ENCODE data around the gene FABP7. TPM values are rescaled to one million over a fixed set of nuclear protein-coding genes. Genes with fewer than 3 reads are reported as not detected.
A peak's percentile ranks its signal among the peaks of the same experiment; 100 is the strongest.

The FABP7 gene
- total RNA-seq, 1 donor from 2014 or later, result 7.6 TPM

GRCh38 chr6:122790028-122790422 lies 10.5 kb downstream of the FABP7 start:
- Mint-ChIP-seq H3K36me3 (no peaks in the 10 kb centered on the region), H3K27me3 (no peaks in the 10 kb centered on the region), H3K4me1 (ENCODE audit: unreplicated experiment) (peaks cover 36% of the 10 kb centered on the region), H3K9me3 (no peaks in the 10 kb centered on the region), H3K4me3 (peak overlapping the region; percentile 87), H3K27ac (peak overlapping the region; percentile 78)
- no peak for TF ChIP-seq CTCF (conservative IDR thresholded peaks at IDR 0.05)
- DNase-seq (ENCODE audit: extremely low spot score, unreplicated experiment), result no peak

GRCh38 chr6:122790423-122791309 lies 11.2 kb downstream of the FABP7 start:
- peak overlapping the region; percentile 78 for H3K27ac Mint-ChIP-seq
- no peaks in the 10 kb centered on the region for H3K27me3 Mint-ChIP-seq
- TF ChIP-seq CTCF (conservative IDR thresholded peaks at IDR 0.05), result no peak
- H3K9me3 Mint-ChIP-seq, result no peaks in the 10 kb centered on the region
- no peak for DNase-seq (ENCODE audit: extremely low spot score, unreplicated experiment)
- H3K4me3 Mint-ChIP-seq, result peak overlapping the region; percentile 87
- H3K36me3 Mint-ChIP-seq, result no peaks in the 10 kb centered on the region
- H3K4me1 Mint-ChIP-seq (ENCODE audit: unreplicated experiment), result peaks cover 36% of the 10 kb centered on the region

DNA sequence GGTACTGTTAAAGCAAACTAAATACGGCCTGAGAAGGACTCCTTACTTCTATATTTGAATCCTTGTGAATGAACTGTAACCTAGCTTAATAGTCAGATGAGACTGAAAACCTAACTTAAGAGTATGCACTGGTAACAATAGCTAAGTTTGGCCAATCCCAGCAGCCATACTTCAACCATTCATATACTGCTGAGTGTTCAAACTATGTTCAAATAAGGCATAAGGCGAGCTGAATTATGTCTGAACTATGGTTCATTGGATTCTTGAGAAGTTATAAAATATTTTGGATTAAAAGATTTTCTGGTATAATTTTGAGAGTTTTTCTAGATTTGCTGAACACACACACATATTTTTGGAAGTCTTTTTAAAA lies 11.8 kb downstream of the FABP7 start:
- H3K4me1 Mint-ChIP-seq (ENCODE audit: unreplicated experiment), result peaks cover 36% of the 10 kb centered on the region
- H3K9me3 Mint-ChIP-seq, result no peaks in the 10 kb centered on the region
- no peaks in the 10 kb centered on the region for H3K36me3 Mint-ChIP-seq
- H3K27me3 Mint-ChIP-seq, result no peaks in the 10 kb centered on the region
- TF ChIP-seq CTCF (conservative IDR thresholded peaks at IDR 0.05), result no peak
- peak overlapping the region; percentile 87 for H3K4me3 Mint-ChIP-seq
- peak overlapping the region; percentile 78 for H3K27ac Mint-ChIP-seq
- DNase-seq (ENCODE audit: extremely low spot score, unreplicated experiment), result no peak

GRCh38 chr6:122792766-122793165 lies 13.2 kb downstream of the FABP7 start:
- peak overlapping the region; percentile 52 for H3K27ac Mint-ChIP-seq
- peak overlapping the region; percentile 16 for H3K4me3 Mint-ChIP-seq
- DNase-seq (ENCODE audit: extremely low spot score, unreplicated experiment), result no peak
- H3K9me3 Mint-ChIP-seq, result no peaks in the 10 kb centered on the region
- TF ChIP-seq CTCF (conservative IDR thresholded peaks at IDR 0.05), result no peak
- H3K27me3 Mint-ChIP-seq, result no peaks in the 10 kb centered on the region
- peaks cover 35% of the 10 kb centered on the region for H3K4me1 Mint-ChIP-seq (ENCODE audit: unreplicated experiment)
- peaks cover 1% of the 10 kb centered on the region for H3K36me3 Mint-ChIP-seq

DNA sequence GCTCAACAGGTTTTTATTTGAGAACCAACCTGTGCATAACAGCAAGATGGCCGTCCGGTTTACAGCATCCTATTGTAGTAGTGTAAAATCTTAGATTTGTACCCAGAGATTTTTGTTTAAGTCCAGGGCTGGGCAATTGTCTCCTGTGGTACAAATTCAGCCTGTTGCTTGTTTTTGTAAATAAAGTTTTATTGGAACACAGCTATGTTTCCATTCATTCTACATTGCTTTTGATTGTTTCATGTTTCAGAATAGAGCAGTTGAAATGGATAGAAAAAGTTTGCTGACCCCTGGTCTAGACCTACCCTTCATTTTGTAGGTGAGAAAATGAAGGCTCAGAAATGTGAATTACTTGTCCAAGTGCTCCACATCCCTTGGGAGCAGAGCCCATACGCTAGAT lies 18.0 kb downstream of the FABP7 start:
- peak overlapping the region; percentile 29 for H3K27ac Mint-ChIP-seq

More for the DNA sequence above, 18.0 kb downstream of the FABP7 start:
- Mint-ChIP-seq H3K4me1 (ENCODE audit: unreplicated experiment) (peaks cover 12% of the 10 kb centered on the region), H3K36me3 (peaks cover 5% of the 10 kb centered on the region), H3K9me3 (no peaks in the 10 kb centered on the region), H3K4me3 (no peak overlapping the region), H3K27me3 (no peaks in the 10 kb centered on the region)
- no peak for TF ChIP-seq CTCF (conservative IDR thresholded peaks at IDR 0.05)
- no peak for DNase-seq (ENCODE audit: extremely low spot score, unreplicated experiment)

All from type B pancreatic cell (in vitro differentiated cells).